ENCODE measurements around the gene AP2B1.
A peak's percentile ranks its signal among the peaks of the same experiment; 100 is the strongest.
"Not testable (repeated sequence)": the region's sequence is repeated elsewhere in the genome, so short reads cannot be mapped to it uniquely, and the experiment has no call there.

The AP2B1 gene

DNA sequence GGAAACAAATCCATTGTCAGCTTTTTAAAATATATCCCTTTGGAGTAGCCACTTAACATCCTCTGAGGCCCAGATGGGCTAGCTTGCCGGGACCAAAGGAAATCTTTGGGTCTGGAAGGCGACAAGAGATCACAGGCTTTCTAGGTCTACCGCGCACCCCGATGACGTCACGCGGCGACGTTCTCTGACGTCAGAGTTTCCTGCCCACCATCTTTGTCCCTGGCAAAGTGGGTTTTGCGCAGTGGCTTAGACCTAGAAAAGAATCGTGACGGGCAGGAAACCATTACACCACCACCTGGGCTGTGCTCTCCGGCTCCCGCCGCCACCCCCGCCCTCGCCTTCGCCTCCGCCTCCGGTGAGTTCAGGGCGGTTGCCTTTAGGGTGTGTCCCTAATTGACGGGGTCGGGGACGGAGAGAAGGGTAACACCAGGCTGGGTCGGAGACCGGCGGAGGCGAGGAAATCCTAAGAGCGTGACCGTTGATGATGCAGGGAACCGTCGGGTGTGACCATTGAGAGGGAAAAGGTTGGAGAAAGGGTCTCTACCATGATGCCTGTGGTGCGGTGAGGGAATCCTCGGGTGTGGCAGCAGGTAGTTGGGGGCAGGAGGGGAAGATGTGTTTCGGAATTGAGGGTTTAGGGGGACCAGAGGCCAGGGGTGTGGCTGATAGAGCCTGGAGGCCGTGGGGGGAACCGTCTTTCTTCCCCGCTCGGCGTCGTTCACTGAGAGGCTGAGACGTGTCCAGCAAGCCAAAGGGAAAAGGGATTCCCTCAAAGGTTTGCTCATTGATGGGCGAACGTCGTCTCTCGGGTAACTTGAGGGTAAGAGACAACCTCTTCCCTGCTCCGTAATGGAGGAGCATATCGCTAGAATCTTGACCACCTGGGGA is at the start of gene AP2B1:
Gene AP2B1, plus strand, starts transcription at position 249 of the 888 bp plus-strand sequence. CDS start 6,709 bp downstream, outside the sequence.
- DNase-seq = peak; percentile 94

DNA sequence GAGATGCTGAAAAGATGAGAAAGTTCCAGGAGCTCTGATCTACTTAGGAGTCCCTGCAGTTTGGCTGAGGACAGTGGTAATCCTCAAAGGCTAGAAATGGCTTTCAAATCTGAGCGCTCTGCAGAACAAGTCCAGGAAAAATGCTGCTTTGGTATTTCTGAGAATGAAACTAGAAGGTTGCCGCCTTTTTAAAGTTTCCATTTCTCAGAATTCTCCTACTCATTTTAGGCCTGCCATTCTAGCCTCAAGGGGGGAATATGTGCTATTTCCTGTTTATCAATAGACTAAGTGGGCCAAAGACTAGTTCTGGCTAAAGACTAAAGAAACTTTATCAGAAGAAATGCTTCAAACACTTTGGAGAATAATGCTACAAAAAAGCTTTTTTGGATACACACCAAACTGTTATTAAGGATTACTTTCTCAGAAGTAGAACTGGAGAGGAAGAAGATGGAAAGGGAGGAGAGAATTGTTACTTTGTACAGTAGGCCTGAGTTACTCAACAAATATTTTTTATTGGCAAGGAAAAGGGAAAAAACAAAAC is 49.5 kb upstream of the AP2B1 start, which contains the start of gene SLFN12L:
Gene SLFN12L, minus strand, starts transcription at position 78 of the 541 bp plus-strand sequence. CDS start 15,314 bp downstream, outside the sequence.
- DNase-seq = no peak

DNA sequence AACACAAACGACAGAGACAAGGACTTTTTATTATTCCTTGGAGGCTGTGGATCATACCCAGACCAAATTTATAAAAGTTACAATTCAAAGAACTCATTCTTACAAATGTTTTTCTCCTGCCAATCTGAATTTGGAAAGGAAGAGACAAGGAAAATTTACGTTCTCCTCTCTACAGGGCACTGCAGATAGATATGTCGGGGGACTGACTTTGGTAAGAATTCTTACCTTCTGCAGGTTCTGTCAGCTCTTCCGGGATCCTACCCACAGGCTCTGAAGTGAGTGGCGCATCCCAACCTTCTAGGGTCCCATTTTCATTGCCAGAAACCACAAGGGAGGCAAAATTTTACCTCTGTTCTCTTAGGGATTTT is 47.5 kb upstream of the AP2B1 start:
- DNase-seq = no peak

DNA sequence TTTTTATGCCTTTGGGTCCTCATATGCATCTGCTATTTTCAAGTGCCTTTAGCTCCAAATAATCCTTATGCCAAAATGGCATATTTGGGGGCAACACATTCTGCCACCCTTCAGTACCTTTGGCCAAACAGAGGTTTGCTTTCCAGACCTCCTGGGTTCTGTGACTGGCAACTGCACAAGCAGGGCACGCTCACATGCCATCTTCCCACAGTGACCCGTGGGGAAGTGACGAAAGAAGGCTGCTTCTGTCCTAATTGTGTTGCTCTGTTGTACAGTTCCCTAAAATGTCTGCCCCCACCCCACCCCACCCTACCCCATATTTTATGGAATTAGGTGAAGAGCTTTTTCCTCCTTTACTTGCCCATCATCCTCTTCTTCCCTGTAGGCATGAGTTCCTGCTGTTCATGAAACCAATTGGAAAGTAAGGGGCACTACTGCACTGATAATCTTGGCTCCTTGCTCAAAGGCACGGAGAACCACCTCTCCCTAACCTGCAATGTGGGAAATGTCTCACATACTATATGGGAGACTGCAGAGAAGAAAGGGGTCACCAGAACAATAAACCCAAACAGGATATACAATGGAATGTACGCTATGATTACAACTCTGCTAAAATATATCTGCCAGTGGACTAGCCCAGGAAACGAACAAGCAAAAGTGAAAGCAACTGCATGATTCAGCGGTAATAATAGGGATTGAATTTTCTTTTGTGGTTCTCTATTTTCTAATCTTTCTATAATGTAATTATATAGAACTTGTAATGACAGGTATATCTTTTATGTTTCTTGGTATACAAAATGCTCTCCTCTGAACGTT is 46.3 kb upstream of the AP2B1 start:
- DNase-seq = peak; percentile 2

DNA sequence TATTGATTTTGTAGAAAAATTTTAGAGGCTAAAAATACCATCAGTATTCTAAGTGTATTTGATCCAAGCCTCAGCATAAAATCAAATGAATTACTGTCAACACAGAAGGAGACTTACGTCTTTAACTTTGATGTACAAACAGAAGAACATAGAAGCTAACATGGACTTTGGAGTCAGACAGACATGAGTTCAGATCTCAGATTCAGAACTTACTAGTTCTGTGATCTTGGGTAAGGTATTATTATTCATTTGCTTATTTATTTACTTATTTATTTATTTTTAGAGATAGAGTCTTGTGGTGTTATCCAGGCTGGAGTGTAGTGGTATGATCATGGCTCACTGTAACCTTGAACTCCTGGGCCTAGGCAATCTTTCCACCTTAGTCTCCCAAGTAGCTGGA is 45.7 kb upstream of the AP2B1 start:
- DNase-seq = no peak

DNA sequence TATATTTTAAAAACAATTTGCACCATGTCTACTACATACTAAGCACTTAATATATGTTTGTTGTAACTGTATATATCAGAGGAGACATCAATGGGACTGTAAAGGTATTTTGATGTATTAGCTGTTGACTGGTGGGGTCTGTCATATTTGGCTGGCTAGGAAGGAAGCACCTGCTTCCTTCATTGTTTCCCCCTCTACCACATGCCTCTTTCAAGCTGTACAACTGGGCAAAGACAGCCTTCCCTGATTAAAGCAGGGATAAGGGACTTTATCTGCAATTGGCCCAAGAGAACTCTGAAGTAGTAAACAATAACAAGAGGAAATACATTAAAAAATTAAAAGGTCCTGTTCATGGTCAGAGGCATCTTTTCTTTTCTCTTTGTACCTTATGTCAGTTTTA is 44.1 kb upstream of the AP2B1 start:
- no peak for DNase-seq

DNA sequence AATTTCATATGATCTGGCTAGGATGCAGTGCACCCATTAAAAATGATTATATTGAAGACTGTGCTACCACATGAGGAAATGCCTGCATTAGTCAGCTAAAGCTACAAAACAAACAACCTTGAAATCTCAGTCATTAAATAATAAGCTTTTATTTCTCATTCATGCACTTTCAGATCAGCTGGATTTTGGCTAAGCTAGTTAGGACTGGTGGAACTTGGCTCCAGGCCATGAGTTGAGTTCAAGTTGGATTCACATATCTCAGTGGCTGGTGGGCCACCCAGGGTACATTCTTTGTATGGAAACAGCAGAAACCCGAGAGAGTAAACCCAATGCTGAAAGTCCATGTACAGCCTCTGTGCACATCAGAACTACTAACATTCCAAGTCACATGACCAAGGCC is 43.3 kb upstream of the AP2B1 start:
- DNase-seq = no peak

DNA sequence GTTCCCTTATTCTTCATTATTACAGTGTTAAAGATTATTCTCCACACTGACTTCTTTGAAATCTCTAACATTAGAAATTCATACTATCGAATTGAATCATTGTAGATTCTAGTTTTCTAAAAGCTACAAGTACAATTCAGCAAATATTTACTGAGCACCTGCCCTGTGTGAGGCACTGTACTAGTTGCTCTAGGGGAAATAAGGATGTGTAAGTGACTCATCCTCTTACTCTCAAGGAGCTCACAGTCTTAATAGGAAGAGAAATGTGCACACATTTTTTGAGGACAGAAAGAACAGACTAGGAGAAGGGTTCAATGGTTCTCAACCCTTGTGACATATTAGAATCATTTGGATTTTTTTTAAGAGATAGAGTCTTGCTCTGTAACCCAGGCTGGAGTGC is 42.0 kb upstream of the AP2B1 start:
- peak; percentile 3 for DNase-seq

DNA sequence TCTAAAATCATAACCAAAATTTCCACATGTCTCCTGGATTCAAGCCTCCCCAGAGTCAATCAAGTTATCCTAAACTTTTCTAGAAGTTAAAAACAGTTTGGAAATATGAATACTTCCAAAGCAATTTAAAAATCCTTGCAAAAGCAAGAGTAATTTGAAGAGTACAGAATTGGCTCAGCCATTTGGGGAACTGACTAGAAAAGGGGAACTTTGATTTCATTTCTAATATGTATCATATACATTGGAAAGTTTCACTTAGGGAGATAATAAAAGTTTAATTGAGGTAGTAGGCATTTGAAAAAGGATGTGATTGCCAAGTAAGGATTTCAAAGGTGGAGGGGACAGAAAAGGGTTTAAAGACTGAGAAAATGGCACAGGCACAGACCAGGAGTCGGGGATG is 40.6 kb upstream of the AP2B1 start:
- DNase-seq = no peak

DNA sequence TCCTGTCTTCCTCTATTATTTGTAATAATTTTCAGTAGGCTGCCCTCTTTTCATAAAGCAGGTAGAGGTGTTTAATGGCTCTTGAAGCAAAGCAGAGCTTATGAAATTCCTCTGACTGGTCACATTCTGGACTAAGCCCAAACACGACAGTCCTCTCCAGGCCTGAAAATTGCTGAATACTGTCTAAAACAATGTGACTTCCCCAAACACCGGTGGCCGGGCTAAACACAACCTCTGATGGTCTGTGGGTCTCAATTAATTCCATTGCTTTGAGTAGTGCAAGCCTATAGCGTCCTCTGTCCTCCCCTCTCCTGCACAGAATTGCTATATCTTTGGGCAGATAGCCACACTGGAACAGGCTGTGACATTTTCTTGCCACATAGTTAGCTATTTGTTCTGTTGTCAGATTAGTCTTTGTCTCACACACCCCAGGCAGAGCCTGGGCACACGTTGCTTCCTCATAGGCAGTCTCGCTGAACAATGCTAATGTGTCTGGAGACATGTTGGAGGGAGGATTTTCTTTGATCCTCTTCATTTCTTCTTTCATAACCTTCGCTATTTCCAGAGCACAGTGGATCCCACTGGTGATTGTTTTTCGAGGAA is 38.8 kb upstream of the AP2B1 start:
- no peak for DNase-seq

DNA sequence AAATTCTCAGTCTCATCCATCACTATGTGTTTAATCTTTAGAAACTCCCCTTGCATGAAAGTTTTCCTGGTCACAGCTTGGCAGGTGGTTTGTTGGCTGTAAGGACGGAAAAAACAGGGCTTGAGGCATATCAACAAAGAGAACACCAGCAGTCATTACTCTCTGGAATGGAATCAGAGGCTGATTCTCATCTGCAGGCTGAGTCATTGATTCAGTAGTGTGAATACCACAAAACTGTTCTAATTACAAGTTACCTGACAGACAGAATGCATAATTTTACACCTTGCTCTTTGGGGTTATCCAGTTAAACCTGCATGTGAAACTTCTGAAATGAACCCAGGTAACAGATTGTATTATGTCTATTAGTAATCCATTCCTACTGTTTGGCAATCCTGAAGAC is 38.1 kb upstream of the AP2B1 start:
- no peak for DNase-seq

DNA sequence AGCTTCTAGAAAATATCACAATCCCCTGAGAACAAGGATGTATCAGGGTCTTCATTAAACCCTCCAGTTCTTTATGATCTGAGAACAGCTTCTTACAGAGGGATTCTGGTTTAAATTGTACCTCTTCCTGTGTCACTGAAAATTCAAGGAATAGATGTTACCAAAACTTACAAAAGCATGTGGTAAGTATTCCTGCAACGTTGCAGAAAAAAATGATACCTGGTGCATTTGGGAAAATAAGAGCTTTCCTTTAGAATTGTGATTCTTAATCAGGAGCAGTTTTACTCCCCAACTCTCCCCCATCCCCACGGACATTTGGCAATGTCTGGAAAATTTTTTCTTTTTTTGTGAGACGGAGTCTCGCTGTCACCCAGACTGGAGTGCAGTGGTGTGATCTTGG is 33.8 kb upstream of the AP2B1 start:
- no peak for DNase-seq

DNA sequence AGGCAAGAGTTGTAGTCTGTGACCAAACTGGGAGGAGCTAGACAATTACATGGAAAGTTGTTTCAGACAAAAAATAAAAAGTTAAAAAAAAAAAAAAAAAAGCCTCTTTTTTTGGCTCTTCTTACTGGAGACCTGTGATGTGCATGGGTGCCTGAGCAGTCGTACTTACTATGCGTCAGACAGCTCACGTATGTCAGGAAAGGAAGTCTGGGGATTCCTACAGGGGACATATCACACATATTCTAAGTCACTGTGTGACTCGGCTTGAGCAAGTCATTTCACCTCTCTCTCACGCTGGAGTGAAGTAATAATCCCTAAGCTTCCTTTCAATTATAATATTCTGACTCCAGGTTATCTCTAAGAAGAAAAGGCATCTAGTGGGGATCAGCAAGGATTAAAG is 32.5 kb upstream of the AP2B1 start:
- DNase-seq = no peak

DNA sequence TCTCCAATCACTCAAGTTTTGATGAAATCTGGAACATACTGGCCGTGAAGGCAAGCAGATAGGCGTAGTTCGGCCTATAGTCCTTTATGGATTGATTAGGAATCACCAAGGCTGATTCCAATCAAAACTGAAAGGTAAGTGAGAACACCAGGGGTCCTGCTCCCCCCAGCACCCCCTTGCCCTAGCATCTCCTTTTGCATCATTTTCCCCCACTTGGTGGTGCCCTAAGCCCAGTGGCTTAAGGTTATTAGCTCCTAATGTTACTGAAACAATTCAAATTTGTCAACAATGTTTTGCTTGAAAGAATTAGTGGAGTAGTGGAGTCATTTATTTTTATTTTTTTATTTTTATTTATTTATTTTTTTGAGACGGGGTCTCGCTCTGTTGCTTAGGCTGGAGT is 31.4 kb upstream of the AP2B1 start:
- no peak for DNase-seq

DNA sequence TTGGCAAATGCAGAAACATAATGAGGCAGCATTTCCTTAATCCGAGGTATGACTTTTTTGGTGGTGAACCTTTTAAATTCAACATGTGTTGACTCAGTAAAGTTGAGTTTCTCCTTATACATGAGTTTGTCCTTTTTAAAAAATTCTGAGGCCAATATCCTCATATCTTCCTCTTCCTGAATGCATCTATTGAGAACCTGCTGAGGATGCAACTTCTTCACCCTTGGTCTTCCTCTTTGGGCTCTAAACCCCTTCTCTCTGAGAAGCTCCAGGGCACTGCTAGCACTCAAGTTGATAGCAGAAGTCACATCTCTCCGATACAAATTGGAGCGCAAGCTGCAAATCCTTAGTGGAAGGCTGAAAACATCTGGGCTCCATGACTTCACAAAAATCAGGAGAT is 29.8 kb upstream of the AP2B1 start:
- DNase-seq = no peak

DNA sequence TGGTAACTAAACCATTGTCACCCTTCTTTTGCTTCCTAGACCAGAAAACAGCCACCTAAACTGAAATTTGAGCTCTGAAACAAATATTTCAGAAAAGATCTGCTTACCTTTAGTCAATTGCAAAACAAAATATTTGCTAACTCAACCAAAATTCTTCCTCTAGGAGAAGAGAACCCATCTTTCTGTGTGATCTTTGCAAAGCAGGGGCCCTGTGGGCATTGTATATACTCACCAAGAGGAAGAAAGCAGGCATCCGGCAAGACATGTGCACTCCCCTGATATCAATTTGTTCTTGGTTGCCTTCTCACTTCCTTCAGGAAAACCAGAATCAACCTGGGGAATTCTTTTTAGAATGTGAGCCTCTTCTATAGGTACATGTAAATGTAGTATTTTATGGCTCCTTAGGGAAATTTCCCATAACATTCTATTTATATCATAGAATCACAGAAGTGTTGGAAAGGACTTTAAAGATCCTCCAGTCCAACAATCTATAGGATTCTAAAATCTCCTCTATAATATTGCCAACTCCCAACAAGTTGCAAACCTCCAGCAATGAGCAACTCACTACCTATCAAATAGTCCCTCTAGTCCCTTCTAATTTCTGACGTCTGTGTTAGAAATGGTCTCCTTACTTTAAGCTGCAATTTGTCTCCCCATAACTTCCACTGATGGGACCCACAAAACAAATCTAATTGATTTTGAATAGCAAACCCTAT is 27.5 kb upstream of the AP2B1 start:
- no peak for DNase-seq

DNA sequence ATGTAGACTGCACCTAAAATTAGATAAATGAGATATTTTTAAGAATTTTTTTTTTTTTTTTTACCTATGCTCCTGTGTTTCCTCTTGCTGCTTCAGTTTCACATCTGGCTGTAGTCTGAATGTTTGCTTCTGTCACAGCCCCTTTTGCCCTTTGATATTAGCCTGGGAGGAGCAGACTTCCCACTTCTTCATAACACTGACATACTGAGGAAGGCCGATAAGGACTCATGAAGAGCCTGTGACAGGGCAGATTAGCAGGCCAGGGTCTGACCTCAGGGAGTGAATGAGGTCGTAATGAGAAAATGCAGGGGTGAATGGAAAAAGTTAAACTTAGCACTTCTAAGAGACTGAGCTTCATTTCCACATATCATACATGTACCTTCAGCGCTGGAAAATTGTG is 26.4 kb upstream of the AP2B1 start, which contains the start of gene SLFN14:
Gene SLFN14, minus strand, starts transcription at position 117 of the 400 bp plus-strand sequence. CDS start 2,757 bp downstream, outside the sequence.
- no peak for DNase-seq

DNA sequence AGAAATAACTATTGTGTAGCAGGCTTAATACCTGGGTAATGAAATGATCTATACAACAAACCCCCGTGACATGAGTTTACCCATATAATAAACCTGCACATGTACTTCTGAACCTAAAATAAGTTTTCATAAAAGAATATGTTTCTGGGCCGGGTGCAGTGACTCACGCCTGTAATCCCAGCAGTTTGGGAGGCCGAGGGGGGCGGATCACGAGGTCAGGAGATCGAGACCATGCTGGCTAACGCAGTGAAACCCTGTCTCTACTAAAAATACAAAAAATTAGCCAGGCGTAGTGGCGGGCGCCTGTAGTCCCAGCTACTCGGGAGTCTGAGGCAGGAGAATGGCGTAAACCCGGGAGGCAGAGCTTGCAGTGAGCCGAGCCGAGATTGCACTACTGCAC is 23.9 kb upstream of the AP2B1 start:
- not testable (repeated sequence) for DNase-seq

DNA sequence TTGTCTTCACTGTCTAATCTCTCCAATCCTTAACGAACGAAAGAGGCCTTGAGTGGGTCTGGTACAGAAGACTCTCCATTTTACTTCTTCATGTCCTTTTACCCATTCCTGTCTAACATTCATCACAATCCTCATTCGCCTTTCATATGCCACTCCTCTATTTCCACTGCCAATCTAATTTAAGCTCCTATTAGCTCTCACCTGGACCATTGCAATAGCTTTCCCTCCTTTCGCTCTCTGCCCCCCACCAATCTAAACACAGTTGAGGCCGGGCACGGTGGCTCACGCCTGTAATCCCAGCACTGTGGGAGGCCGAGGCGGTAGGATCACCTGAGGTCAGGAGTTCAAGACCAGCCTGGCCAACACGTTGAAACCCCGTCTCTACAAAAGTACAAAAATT is 20.2 kb upstream of the AP2B1 start:
- DNase-seq = no peak

DNA sequence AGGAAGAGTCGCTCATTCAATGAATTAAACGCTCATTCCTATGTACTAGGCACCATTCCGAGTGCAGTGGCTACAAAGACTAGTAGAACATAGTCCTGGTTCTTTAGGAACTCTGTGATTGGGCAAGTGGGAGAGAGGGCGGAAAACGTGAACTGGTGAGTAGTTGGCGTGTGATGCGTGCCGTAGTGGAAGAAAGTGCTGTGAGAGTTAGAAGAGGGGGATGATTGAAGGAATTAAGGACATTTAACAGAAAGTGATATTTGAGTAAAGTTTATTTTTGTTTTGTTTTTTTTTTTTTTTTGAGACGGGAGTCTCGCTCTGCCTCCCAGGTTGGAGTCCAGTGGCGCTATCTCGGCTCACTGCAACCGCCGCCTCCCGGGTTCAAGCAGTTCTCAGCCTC is 18.6 kb upstream of the AP2B1 start:
- DNase-seq = peak; percentile 55

DNA sequence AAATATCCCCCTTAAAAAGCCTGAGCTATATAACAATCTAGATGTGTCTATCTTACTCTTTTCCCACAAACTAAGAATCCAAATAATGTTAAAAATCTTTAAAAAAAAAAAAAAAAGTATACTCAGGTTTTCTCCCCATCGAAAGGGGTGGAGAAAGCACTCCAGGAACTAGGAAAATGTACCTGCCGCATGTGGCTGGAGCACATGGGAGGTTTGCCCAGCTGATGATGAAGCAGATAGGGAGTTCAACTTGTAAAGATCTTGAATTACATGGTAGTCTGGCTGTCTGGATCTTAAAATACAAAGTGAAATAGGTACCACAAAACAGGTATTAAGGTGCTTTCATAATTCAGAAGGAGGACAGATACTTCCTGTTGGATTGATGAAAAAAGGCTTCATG is 17.7 kb upstream of the AP2B1 start:
- no peak for DNase-seq

DNA sequence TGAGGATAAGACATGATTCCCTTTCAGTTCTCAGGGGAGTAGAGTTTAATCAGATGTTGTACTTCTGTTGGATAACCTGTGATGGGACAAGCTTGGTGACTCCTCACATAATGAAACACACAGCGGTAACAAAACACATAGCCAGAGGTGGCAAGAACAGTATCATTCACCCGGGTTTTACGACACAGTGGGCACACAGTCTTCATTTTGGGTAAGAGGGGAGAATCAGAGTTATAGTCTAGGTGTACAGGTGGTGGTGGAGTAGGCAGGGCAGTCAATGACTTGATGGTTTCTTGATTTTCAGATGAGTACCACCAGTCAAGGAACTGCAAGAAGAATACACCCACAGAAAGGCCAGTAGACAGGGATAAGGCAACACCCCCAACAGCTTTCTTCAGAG is 11.4 kb upstream of the AP2B1 start:
- no peak for DNase-seq

DNA sequence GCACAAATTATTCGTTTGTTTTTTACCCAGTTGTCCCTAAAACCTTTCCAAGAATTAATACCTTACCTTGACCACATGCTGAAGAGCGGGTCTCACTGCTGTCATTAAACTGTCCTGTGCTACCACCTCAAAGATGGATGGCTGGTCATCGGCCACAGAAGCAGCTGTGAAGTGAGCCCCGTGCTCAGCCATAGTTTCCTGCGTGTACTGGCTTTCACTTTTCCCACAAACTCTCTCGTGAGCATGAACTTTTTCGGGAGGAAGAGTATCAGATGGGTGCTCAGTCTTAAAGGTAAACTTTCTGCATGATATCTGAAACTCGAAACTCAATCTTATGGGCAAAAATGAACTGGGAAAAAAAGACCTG is 9.3 kb upstream of the AP2B1 start:
- peak; percentile 35 for DNase-seq

All from DMS53 (cell line).